A673 (cell line): ENCODE measurements around the gene SLC5A5.

ENCODE experiments used
- EZH2 ChIP-seq: fragments of 200-600 bp; sonication (generic); IDR thresholded peaks from 2 replicates; pipeline ENCODE4 v1.6.1; 2017; ENCODE audit warnings: borderline replicate concordance, low read depth, mild to moderate bottlenecking, mixed read lengths, antibody characterized with exemption, low read length; ENCODE audit not compliant: poor library complexity, severe bottlenecking
- TF ChIP-seq, protein P1 (sequence below): fragments of 300-800, 200-600 bp; sonication (generic); conservative IDR thresholded peaks from 2 replicates; pipeline ENCODE4 v1.5.1; 2017; ENCODE audit warnings: low read depth, mild to moderate bottlenecking, antibody characterized with exemption, low read length, moderate library complexity, mixed read lengths

DNA sequence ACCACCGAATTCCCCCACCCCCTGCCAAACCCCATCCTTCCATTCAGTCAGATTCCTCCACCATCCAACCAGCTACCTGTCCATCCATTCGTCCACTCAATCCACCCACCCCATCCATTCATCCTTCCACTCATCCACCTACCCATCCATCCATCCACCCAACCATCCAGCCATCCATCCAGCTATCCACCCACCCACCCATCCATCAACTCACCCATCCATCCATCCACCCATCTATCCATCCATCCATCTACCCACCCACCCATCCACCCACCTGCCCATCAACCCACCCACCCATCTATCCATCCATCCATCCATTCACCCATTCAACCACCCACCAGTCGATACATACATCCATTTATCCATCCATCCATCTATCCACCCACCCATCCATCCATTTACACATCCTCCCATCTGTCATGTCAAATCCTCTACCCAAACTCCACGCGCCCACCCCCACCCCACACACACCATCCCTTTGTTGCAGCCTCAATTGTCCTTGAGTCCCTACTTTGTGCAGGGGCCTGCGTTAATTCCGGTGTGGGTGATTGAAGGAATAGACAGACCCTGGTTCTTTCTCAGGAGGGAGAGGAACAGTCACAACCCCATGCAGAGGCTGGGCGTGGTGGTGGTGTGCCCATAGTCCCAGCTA, 5.3 kb upstream of the SLC5A5 start:
- TF ChIP-seq, protein P1, sequence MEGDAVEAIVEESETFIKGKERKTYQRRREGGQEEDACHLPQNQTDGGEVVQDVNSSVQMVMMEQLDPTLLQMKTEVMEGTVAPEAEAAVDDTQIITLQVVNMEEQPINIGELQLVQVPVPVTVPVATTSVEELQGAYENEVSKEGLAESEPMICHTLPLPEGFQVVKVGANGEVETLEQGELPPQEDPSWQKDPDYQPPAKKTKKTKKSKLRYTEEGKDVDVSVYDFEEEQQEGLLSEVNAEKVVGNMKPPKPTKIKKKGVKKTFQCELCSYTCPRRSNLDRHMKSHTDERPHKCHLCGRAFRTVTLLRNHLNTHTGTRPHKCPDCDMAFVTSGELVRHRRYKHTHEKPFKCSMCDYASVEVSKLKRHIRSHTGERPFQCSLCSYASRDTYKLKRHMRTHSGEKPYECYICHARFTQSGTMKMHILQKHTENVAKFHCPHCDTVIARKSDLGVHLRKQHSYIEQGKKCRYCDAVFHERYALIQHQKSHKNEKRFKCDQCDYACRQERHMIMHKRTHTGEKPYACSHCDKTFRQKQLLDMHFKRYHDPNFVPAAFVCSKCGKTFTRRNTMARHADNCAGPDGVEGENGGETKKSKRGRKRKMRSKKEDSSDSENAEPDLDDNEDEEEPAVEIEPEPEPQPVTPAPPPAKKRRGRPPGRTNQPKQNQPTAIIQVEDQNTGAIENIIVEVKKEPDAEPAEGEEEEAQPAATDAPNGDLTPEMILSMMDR = no peak
- TF ChIP-seq EZH2 = no peak
